Measurements from ENCODE around the gene RAB22A. TPM values are rescaled to one million over a fixed set of nuclear protein-coding genes. Genes with fewer than 3 reads are reported as not detected.

The RAB22A gene
- total and polyA plus RNA-seq, 2 of the 4 experiments (the other 2 are of a cell fraction): 8.2 to 8.4 TPM

GRCh38 chr20:58384821-58385220 lies 75.3 kb downstream of the RAB22A start:
- dilution Hi-C loops (cut with HindIII; ENCODE audit: low sequenced_read_pairs, unreplicated experiment) (no loop called here), in situ Hi-C loops (cut with MboI; ENCODE audit: low sequenced_read_pairs) (no loop called here), intact Hi-C loops (cut with micrococcal nuclease) (no loop called here)
- CTCF ChIA-PET: no interaction called here
- H2AK5ac ChIP-seq (ENCODE audit: low read depth, low read length): no peak overlapping the region
- H3K4me1 ChIP-seq (ENCODE audit: control insufficient read depth, insufficient read depth, low read length): no peaks in the 10 kb centered on the region
- DNase-seq (no peak), ATAC-seq (ENCODE audit: low read depth) (no peak)
- no peak overlapping the region for H3K4me2 ChIP-seq (ENCODE audit: low read depth, low read length)
- H4K8ac ChIP-seq (ENCODE audit: low read depth in 2 of 2, low read length in 2 of 2): no peak overlapping the region
- no peak overlapping the region for H3K9ac ChIP-seq (ENCODE audit: low read depth, low read length)
- H3K18ac ChIP-seq (ENCODE audit: low read depth, low read length): no peak overlapping the region
- BruUV-seq (replicated peaks): no TSS peak
- H2AFZ ChIP-seq (replicated peaks; ENCODE audit: low read length, poor library complexity): no peak overlapping the region
- no peak overlapping the region for H4K5ac ChIP-seq (ENCODE audit: low read depth, low read length)
- H3K9me1 ChIP-seq (ENCODE audit: insufficient read depth, low read length): peaks cover 2% of the 10 kb centered on the region
- peaks cover 3% of the 10 kb centered on the region for H4K20me1 ChIP-seq (ENCODE audit: insufficient read depth, low read length)
- H4K91ac ChIP-seq (ENCODE audit: insufficient read depth, low read depth, low read length): no peak overlapping the region
- TF ChIP-seq RFX5 (IDR thresholded peaks at IDR 0.05; ENCODE audit: low read depth, low read length): no peak
- no peak for TF ChIP-seq SMC3 (IDR thresholded peaks at IDR 0.05; ENCODE audit: low read depth, low read length)
- no peak for TF ChIP-seq CHD1 (IDR thresholded peaks at IDR 0.05; ENCODE audit: low read depth, low read length)
- no peak for TF ChIP-seq MAFK (IDR thresholded peaks at IDR 0.05; ENCODE audit: low read depth, low read length)
- TF ChIP-seq, protein P1, sequence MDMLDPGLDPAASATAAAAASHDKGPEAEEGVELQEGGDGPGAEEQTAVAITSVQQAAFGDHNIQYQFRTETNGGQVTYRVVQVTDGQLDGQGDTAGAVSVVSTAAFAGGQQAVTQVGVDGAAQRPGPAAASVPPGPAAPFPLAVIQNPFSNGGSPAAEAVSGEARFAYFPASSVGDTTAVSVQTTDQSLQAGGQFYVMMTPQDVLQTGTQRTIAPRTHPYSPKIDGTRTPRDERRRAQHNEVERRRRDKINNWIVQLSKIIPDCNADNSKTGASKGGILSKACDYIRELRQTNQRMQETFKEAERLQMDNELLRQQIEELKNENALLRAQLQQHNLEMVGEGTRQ (IDR thresholded peaks at IDR 0.05; ENCODE audit: low read depth, low read length): no peak
- TF ChIP-seq CTCF (conservative IDR thresholded peaks at IDR 0.05; ENCODE audit: low read depth, low read length): no peak
- no peak for TF ChIP-seq BHLHE40 (IDR thresholded peaks at IDR 0.05; ENCODE audit: low read depth, low read length)
- no peak for TF ChIP-seq FOS (IDR thresholded peaks at IDR 0.05; ENCODE audit: low read depth, low read length)
- no peak for TF ChIP-seq NFE2L2 (IDR thresholded peaks at IDR 0.05; ENCODE audit: low read depth, low read length)
- TF ChIP-seq MXI1 (IDR thresholded peaks at IDR 0.05; ENCODE audit: borderline replicate concordance, low read depth, low read length): no peak
- no peak for TF ChIP-seq ELK1 (IDR thresholded peaks at IDR 0.05; ENCODE audit: borderline replicate concordance, low read depth, low read length)
- TF ChIP-seq POLR2A (IDR thresholded peaks at IDR 0.05; ENCODE audit: low read depth, low read length): no peak
- TF ChIP-seq RAD21 (IDR thresholded peaks at IDR 0.05; ENCODE audit: low read length): no peak
- TF ChIP-seq CEBPB (IDR thresholded peaks at IDR 0.05; ENCODE audit: low read depth, low read length): no peak
- no peak overlapping the region for H2BK15ac ChIP-seq (ENCODE audit: low read depth, low read length)
- H3K36me3 ChIP-seq (ENCODE audit: control insufficient read depth, insufficient read depth, low read length): no peaks in the 10 kb centered on the region
- no peak overlapping the region for H3K27ac ChIP-seq (ENCODE audit: insufficient read depth, low read length)
- no peak overlapping the region for H2AK9ac ChIP-seq (replicated peaks; ENCODE audit: low read depth, low read length, poor library complexity)
- no CpG with 5 or more reads among the region's 5 CpGs for WGBS, 2 experiments (ENCODE audit: extremely low coverage in 2 of 2, insufficient read length in 1 of 2)
- POLR2A ChIA-PET (ENCODE audit: unreplicated experiment): no interaction called here
- peaks cover 2% of the 10 kb centered on the region; the same call in 1 of the 2 replicates for H3K27me3 ChIP-seq (ENCODE audit: control insufficient read depth, insufficient read depth, low read length)
- peaks cover 12% of the 10 kb centered on the region for H3K9me3 ChIP-seq (ENCODE audit: control insufficient read depth, insufficient read depth, low read length)
- peaks cover 2 to 6% of the 10 kb centered on the region in 2 experiments for H3K79me1 ChIP-seq (ENCODE audit: low read depth in 1 of 2, low read length in 2 of 2)
- H2BK20ac ChIP-seq (ENCODE audit: low read depth, low read length): no peak overlapping the region
- H2BK5ac ChIP-seq (ENCODE audit: low read depth, low read length, poor library complexity, severe bottlenecking): no peak overlapping the region
- H2BK120ac ChIP-seq (ENCODE audit: low read depth, low read length): no peak overlapping the region
- no peak overlapping the region for H3K4me3 ChIP-seq (ENCODE audit: insufficient read depth, low read depth, low read length)
- no peak overlapping the region for H3K4ac ChIP-seq (ENCODE audit: low read depth, low read length)
- no peak overlapping the region for H3K56ac ChIP-seq (ENCODE audit: extremely low read depth, insufficient read depth, low read length)
- no peak overlapping the region for H3K23ac ChIP-seq (ENCODE audit: low read depth, low read length)
- H3K14ac ChIP-seq (replicated peaks; ENCODE audit: low read depth, low read length): no peak overlapping the region

All from IMR-90 (cell line).